SK-N-SH (cell line): ENCODE measurements around the gene UNC5B.

Experiments used
- CHD2 ChIP-seq: fragments of 150-350 bp; IDR thresholded peaks from 2 replicates; pipeline ENCODE4 v1.6.1; 2018; ENCODE audit warnings: low read length; ENCODE audit not compliant: partially characterized antibody
- EP300 ChIP-seq, 2 experiments: IDR thresholded peaks; 2 replicates each; pipeline versions ENCODE4 v1.4.0 to v1.6.1; 2012; ENCODE audit warnings: borderline replicate concordance in 1 of 2, low read depth in 1 of 2, low read length in 1 of 2
- GABPA ChIP-seq: IDR thresholded peaks from 2 replicates; pipeline ENCODE4 v1.4.0; 2012; ENCODE audit warnings: low read depth, mild to moderate bottlenecking
- JUND ChIP-seq: IDR thresholded peaks from 2 replicates; pipeline ENCODE4 v1.4.0; 2012
- MXI1 ChIP-seq: IDR thresholded peaks from 2 replicates; pipeline ENCODE4 v1.6.1; 2012; ENCODE audit warnings: mild to moderate bottlenecking, low read depth, low read length, improper control_type of control experiment
- POLR2AphosphoS5 ChIP-seq: IDR thresholded peaks from 2 replicates; pipeline ENCODE4 v1.6.1; 2012; ENCODE audit warnings: low read depth, low read length
- RCOR1 ChIP-seq: fragments of 150-350 bp; IDR thresholded peaks from 2 replicates; pipeline ENCODE4 v1.6.1; 2017; ENCODE audit warnings: antibody characterized with exemption, low read length
- RFX5 ChIP-seq: IDR thresholded peaks from 2 replicates; pipeline ENCODE4 v1.6.1; 2012; ENCODE audit warnings: mild to moderate bottlenecking, improper control_type of control experiment, low read length
- TF ChIP-seq, protein P1 (sequence below): fragments of 200-600 bp; sonication (generic); IDR thresholded peaks from 2 replicates; pipeline ENCODE4 v1.6.1; 2017; ENCODE audit warnings: antibody characterized with exemption, mild to moderate bottlenecking, moderate library complexity
- TF ChIP-seq, protein P2 (sequence below): IDR thresholded peaks from 2 replicates; pipeline ENCODE4 v1.4.0; 2012; ENCODE audit warnings: low read depth
- TF ChIP-seq, protein P3 (sequence below): fragments of 150-350 bp; IDR thresholded peaks from 2 replicates; pipeline ENCODE4 v1.6.1; 2017; ENCODE audit warnings: antibody characterized with exemption, low read length, low read depth, borderline replicate concordance

GRCh38 chr10:71211775-71212317, 524 bp upstream of the UNC5B start:
- TF ChIP-seq RFX5 (no peak), MXI1 (no peak), POLR2AphosphoS5 (no peak), GABPA (no peak), CHD2 (no peak), JUND (no peak), EP300 (IDR thresholded peaks at IDR 0.05; ENCODE audit: borderline replicate concordance in 1 of 2, low read depth in 1 of 2, low read length in 1 of 2) (no peak), RCOR1 (no peak)
- TF ChIP-seq, protein P1, sequence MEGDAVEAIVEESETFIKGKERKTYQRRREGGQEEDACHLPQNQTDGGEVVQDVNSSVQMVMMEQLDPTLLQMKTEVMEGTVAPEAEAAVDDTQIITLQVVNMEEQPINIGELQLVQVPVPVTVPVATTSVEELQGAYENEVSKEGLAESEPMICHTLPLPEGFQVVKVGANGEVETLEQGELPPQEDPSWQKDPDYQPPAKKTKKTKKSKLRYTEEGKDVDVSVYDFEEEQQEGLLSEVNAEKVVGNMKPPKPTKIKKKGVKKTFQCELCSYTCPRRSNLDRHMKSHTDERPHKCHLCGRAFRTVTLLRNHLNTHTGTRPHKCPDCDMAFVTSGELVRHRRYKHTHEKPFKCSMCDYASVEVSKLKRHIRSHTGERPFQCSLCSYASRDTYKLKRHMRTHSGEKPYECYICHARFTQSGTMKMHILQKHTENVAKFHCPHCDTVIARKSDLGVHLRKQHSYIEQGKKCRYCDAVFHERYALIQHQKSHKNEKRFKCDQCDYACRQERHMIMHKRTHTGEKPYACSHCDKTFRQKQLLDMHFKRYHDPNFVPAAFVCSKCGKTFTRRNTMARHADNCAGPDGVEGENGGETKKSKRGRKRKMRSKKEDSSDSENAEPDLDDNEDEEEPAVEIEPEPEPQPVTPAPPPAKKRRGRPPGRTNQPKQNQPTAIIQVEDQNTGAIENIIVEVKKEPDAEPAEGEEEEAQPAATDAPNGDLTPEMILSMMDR: no peak
- TF ChIP-seq, protein P2, sequence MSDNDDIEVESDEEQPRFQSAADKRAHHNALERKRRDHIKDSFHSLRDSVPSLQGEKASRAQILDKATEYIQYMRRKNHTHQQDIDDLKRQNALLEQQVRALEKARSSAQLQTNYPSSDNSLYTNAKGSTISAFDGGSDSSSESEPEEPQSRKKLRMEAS: no peak
- TF ChIP-seq, protein P3, sequence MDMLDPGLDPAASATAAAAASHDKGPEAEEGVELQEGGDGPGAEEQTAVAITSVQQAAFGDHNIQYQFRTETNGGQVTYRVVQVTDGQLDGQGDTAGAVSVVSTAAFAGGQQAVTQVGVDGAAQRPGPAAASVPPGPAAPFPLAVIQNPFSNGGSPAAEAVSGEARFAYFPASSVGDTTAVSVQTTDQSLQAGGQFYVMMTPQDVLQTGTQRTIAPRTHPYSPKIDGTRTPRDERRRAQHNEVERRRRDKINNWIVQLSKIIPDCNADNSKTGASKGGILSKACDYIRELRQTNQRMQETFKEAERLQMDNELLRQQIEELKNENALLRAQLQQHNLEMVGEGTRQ: no peak
